ENCODE results near the gene ZNF786.

- TF ChIP-seq CREB1 (IDR thresholded peaks at IDR 0.05; ENCODE audit: low read depth) (no peak), RAD21 (IDR thresholded peaks at IDR 0.05; ENCODE audit: low read depth) (no peak), EGR1 (IDR thresholded peaks at IDR 0.05) (no peak), EP300 (IDR thresholded peaks at IDR 0.05; ENCODE audit: borderline replicate concordance) (no peak), YY1 (IDR thresholded peaks at IDR 0.05; ENCODE audit: low read depth) (no peak), USF1 (IDR thresholded peaks at IDR 0.05) (no peak), ZBTB7A (IDR thresholded peaks at IDR 0.05; ENCODE audit: low read depth) (no peak), MAX (IDR thresholded peaks at IDR 0.05) (no peak), TAF1 (IDR thresholded peaks at IDR 0.05; ENCODE audit: low read depth) (no peak), REST (IDR thresholded peaks at IDR 0.05; ENCODE audit: low read depth) (no peak), NFIC (IDR thresholded peaks at IDR 0.05) (no peak)
Observed at GRCh38 chr7:149072438-149072775, 18.1 kb downstream of the ZNF786 start.

Measured in Ishikawa (cell line).